Measurements from ENCODE around the gene ADNP.

- TF ChIP-seq CTCF (IDR thresholded peaks at IDR 0.05; ENCODE audit: poor library complexity) (no peak), EZH2 (IDR thresholded peaks at IDR 0.05; ENCODE audit: borderline replicate concordance) (no peak)
These were observed 26.8 kb upstream of the ADNP start, which contains the start of gene DPM1 for GRCh38 chr20:50957798-50958614.
